ENCODE results near the gene CNTLN.

- TF ChIP-seq POLR2A (IDR thresholded peaks at IDR 0.05) (no peak), CTCF (IDR thresholded peaks at IDR 0.05) (no peak), EP300 (IDR thresholded peaks at IDR 0.05) (no peak), POLR2AphosphoS5 (IDR thresholded peaks at IDR 0.05) (no peak)
These were observed 193.5 kb downstream of the CNTLN start for GRCh38 chr9:17328331-17328730.
